ENCODE measurements around the gene SPARCL1. TPM values are rescaled to one million over a fixed set of nuclear protein-coding genes. Genes with fewer than 3 reads are reported as not detected.
"Not testable (repeated sequence)": the region's sequence is repeated elsewhere in the genome, so short reads cannot be mapped to it uniquely, and the experiment has no call there.

The SPARCL1 gene
- total RNA-seq, 4 donors from 2014 or later: 1,025 to 1,777 (median 1,327) TPM

- no peak for DNase-seq
- H3K36me3 ChIP-seq: no peaks in the 10 kb centered on the region
- H3K27ac ChIP-seq: peak overlapping the region; percentile 52 to 81
- H3K4me1 ChIP-seq: no peaks in the 10 kb centered on the region
- no peaks in the 10 kb centered on the region for H3K27me3 ChIP-seq
- no peak overlapping the region for H3K4me3 ChIP-seq
- intact Hi-C loops (cut with DNase I; ENCODE audit: low total_unique reads): no loop called here
- TF ChIP-seq, protein P1, sequence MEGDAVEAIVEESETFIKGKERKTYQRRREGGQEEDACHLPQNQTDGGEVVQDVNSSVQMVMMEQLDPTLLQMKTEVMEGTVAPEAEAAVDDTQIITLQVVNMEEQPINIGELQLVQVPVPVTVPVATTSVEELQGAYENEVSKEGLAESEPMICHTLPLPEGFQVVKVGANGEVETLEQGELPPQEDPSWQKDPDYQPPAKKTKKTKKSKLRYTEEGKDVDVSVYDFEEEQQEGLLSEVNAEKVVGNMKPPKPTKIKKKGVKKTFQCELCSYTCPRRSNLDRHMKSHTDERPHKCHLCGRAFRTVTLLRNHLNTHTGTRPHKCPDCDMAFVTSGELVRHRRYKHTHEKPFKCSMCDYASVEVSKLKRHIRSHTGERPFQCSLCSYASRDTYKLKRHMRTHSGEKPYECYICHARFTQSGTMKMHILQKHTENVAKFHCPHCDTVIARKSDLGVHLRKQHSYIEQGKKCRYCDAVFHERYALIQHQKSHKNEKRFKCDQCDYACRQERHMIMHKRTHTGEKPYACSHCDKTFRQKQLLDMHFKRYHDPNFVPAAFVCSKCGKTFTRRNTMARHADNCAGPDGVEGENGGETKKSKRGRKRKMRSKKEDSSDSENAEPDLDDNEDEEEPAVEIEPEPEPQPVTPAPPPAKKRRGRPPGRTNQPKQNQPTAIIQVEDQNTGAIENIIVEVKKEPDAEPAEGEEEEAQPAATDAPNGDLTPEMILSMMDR (IDR thresholded peaks at IDR 0.05): no peak
- no peak for TF ChIP-seq POLR2A (IDR thresholded peaks at IDR 0.05)
- no peaks in the 10 kb centered on the region for H3K9me3 ChIP-seq
Measured at GRCh38 chr4:87490664-87491369, 38.4 kb downstream of the SPARCL1 start.

GRCh38 chr4:87489678-87490077, 39.5 kb downstream of the SPARCL1 start:
- no peaks in the 10 kb centered on the region for H3K4me1 ChIP-seq
- H3K27ac ChIP-seq: peak overlapping the region; percentile 52 to 81
- no peak for DNase-seq
- intact Hi-C loops (cut with DNase I; ENCODE audit: low total_unique reads): no loop called here
- H3K9me3 ChIP-seq: no peaks in the 10 kb centered on the region
- TF ChIP-seq, protein P1 (IDR thresholded peaks at IDR 0.05): no peak
- TF ChIP-seq POLR2A (IDR thresholded peaks at IDR 0.05): no peak
- H3K27me3 ChIP-seq: no peaks in the 10 kb centered on the region
- no peaks in the 10 kb centered on the region for H3K36me3 ChIP-seq
- no peak overlapping the region for H3K4me3 ChIP-seq

DNA sequence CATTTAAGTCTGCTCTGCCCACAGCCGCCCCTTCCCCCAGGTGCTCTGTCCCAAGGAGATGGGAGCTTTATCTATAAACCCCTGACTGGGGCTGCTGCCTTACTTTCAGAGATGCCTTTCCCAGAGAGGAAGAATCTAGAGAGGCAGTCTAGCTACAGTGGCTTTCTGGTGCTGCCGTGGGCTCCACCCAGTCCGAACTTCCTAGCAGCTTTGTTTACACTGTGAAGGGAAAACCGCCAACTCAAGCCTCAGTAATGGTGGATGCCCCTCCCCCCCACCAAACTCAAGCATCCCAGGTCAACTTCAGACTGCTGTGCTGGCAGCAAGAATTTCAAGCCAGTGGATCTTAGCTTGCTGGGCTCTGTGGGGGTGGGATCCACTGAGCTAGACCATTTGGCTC, 40.5 kb downstream of the SPARCL1 start:
- H3K27ac ChIP-seq: peak overlapping the region; percentile 52 to 81
- H3K4me1 ChIP-seq; DNase-seq; H3K4me3 ChIP-seq; intact Hi-C loops (cut with DNase I; ENCODE audit: low total_unique reads); H3K36me3 ChIP-seq; H3K27me3 ChIP-seq; H3K9me3 ChIP-seq: not testable (repeated sequence)

GRCh38 chr4:87483247-87483646, 45.9 kb downstream of the SPARCL1 start:
- H3K27ac ChIP-seq: peak overlapping the region in 1 of 2 donors; percentile 70

DNA sequence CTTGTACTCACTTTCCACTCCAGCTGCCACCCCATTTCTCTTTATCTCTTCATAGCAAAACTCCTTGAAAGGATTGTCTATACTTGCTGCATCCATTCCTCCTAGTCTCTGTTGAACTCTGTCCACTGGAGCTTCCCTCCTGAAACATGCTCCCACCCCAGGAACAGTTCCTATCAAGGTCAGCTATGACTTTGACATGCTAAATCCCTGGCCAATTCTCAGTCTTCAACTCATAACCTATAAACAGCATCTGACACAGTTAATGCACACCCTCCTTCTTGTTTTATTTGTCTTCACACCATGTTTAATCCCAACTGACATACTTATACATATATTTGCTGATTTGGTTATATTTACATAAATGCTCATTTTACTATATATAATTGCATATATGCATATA, 47.8 kb downstream of the SPARCL1 start:
- no peak for DNase-seq
- Histone ChIP-seq H3K9me3 (no peaks in the 10 kb centered on the region), H3K36me3 (no peaks in the 10 kb centered on the region), H3K27me3 (no peaks in the 10 kb centered on the region), H3K27ac (peak overlapping the region in 1 of 2 donors; percentile 53), H3K4me1 (no peaks in the 10 kb centered on the region), H3K4me3 (no peak overlapping the region)
- intact Hi-C loops (cut with DNase I; ENCODE audit: low total_unique reads): no loop called here
- TF ChIP-seq, protein P1 (IDR thresholded peaks at IDR 0.05): no peak
- TF ChIP-seq POLR2A (IDR thresholded peaks at IDR 0.05): no peak

More at GRCh38 chr4:87483247-87483646, 45.9 kb downstream of the SPARCL1 start:
- H3K27me3 ChIP-seq; H3K36me3 ChIP-seq; H3K9me3 ChIP-seq; H3K4me3 ChIP-seq; H3K4me1 ChIP-seq; intact Hi-C loops (cut with DNase I; ENCODE audit: low total_unique reads); DNase-seq: not testable (repeated sequence)

- no peaks in the 10 kb centered on the region for H3K9me3 ChIP-seq
- H3K4me3 ChIP-seq: no peak overlapping the region
- no peaks in the 10 kb centered on the region for H3K36me3 ChIP-seq
- no peaks in the 10 kb centered on the region for H3K4me1 ChIP-seq
- TF ChIP-seq POLR2A (IDR thresholded peaks at IDR 0.05): no peak
- TF ChIP-seq, protein P1 (IDR thresholded peaks at IDR 0.05): no peak
- H3K27me3 ChIP-seq: no peaks in the 10 kb centered on the region
- DNase-seq: no peak
- H3K27ac ChIP-seq: peak overlapping the region in 1 of 2 donors; percentile 53
- intact Hi-C loops (cut with DNase I; ENCODE audit: low total_unique reads): no loop called here
Measured at GRCh38 chr4:87478732-87479250, 50.4 kb downstream of the SPARCL1 start.
